ENCODE results near the gene LETMD1. TPM values are rescaled to one million over a fixed set of nuclear protein-coding genes. Genes with fewer than 3 reads are reported as not detected.

Gene LETMD1
- total RNA-seq, 2 donors from 2014 or later: 21.3 to 32.1 TPM

Other genes starting within 250 kb of the LETMD1 start
- gene TMPRSS12, start 205.4 kb upstream of the LETMD1 start, total RNA-seq: not detected
- gene HIGD1C, start 95.8 kb upstream of the LETMD1 start, total RNA-seq: not detected
- gene SLC11A2, start 21.9 kb upstream of the LETMD1 start, total RNA-seq: 10 to 100 TPM; 55.1 to 58.7 TPM
- 10 to 100 TPM; 23.6 to 29.4 TPM for gene CSRNP2, start 35.3 kb downstream of the LETMD1 start, total RNA-seq
- gene TFCP2, start 124.8 kb downstream of the LETMD1 start, total RNA-seq: 10 to 100 TPM; 16.1 to 23.1 TPM
- 10 to 100 TPM; 18.1 to 19.4 TPM for gene POU6F1, start 169.7 kb downstream of the LETMD1 start, total RNA-seq
- 100 to 1,000 TPM; 156 to 169 TPM for gene DAZAP2, start 190.5 kb downstream of the LETMD1 start, total RNA-seq
- 1 to 10 TPM; 6.5 to 9.3 TPM for gene SMAGP, start 222.1 kb downstream of the LETMD1 start, total RNA-seq